Measurements from ENCODE around the gene KIAA1328. TPM values are rescaled to one million over a fixed set of nuclear protein-coding genes. Genes with fewer than 3 reads are reported as not detected.

Gene KIAA1328
- total RNA-seq, 2 donors from 2014 or later = 8.9 to 12.5 TPM

DNA sequence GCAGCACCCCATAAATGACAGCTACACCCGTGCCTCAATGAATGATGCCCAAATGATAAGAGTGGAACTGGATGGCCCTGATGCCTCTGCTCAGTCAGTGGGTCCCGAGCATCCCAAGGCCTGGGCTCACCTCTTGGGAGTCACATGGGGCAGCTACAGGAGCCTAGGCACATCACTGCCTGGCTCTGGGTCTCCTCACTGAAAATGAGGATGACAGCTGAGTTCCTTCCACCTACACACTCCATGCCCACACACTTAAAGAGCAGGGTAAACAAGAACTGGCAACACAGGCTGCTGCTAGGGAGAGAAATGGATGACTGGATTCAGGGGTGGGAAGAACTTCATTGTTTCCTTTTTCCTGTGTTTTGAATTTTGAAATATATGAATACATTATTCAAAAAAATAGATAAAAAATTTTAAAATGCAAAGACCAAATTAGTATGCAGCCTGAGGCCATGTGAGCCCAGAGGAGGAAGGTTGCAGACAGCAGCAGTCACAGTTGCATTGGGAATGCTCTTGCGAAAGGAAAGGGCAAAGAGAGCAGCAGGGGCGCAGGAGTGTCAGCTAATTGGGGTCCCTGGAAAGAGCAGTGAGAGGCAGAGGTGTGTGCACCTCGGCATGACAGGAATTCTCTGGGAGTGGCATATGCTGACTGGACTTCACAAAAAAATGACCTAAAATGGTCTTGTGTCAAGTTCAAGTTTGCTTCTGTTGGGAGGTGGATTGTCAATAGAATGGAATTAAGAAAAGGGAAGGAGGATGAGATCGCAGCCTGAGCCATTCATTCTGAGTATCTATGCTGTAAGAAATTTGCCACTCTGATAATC lies 409.6 kb downstream of the KIAA1328 start:
- no peak overlapping the region for H3K4me3 Mint-ChIP-seq
- no peaks in the 10 kb centered on the region for H3K4me1 Mint-ChIP-seq
- ATAC-seq (replicated peaks) = no peak
- peaks cover 9% of the 10 kb centered on the region for H3K27me3 Mint-ChIP-seq
- H3K27ac Mint-ChIP-seq = no peak overlapping the region
- no peaks in the 10 kb centered on the region for H3K36me3 Mint-ChIP-seq (ENCODE audit: low read depth)
- no peaks in the 10 kb centered on the region for H3K9me3 Mint-ChIP-seq

DNA sequence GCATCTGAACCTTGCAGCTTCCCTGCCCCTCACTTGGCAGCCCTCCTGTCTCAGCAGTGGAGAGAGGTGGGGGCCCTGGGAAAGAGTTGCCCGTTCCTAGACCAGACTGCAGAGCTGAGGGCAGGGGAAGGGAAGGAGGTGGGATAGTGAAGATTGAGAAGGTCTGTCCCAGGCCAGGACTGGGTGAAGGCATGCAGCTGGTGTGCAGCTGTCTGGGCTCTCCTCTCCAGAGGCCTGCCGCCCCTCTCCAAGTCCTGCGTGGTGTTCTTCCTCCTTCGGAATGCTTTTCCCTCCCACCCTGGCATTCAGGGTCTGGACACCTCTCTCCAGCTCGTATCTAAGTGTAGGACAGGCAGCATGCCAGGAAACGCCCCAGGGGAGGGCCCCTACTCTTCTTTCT lies 413.2 kb downstream of the KIAA1328 start:
- Mint-ChIP-seq H3K9me3 (no peaks in the 10 kb centered on the region), H3K36me3 (ENCODE audit: low read depth) (no peaks in the 10 kb centered on the region), H3K4me3 (no peak overlapping the region), H3K4me1 (no peaks in the 10 kb centered on the region), H3K27me3 (peaks cover 29% of the 10 kb centered on the region), H3K27ac (no peak overlapping the region)
- no peak for ATAC-seq (replicated peaks)

- ATAC-seq (replicated peaks) = no peak
- H3K4me1 Mint-ChIP-seq = no peaks in the 10 kb centered on the region
- H3K27me3 Mint-ChIP-seq = peaks cover 29% of the 10 kb centered on the region
- no peak overlapping the region for H3K27ac Mint-ChIP-seq
- H3K9me3 Mint-ChIP-seq = no peaks in the 10 kb centered on the region
- no peak overlapping the region for H3K4me3 Mint-ChIP-seq
- H3K36me3 Mint-ChIP-seq (ENCODE audit: low read depth) = no peaks in the 10 kb centered on the region
These were observed 414.1 kb downstream of the KIAA1328 start for GRCh38 chr18:37242826-37243560.

DNA sequence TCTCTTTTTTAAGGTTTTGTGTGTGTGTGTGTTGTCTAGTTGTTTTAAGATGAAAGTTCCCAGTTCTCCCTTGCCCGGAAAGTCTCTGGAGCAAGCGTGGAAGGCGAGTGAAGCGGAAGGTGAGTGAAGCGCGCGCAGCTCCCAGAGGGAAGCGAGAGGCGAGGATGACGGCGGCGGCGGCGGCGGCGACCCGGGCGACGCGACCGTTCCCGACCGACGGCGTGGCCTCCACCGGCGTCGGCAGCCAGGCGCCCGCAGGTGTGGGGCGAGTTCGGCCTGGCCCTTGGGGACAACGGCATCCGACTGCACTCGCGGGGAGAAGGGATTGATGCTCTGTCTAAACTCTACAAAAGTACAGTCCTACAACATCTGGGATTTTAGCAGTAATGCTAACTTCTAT lies 414.8 kb downstream of the KIAA1328 start:
- H3K27me3 Mint-ChIP-seq = peaks cover 29% of the 10 kb centered on the region
- no peak overlapping the region for H3K4me3 Mint-ChIP-seq

GRCh38 chr18:37244618-37245017 lies 415.7 kb downstream of the KIAA1328 start:
- Mint-ChIP-seq H3K9me3 (no peaks in the 10 kb centered on the region), H3K27ac (no peak overlapping the region), H3K36me3 (ENCODE audit: low read depth) (no peaks in the 10 kb centered on the region), H3K27me3 (peaks cover 33% of the 10 kb centered on the region), H3K4me3 (no peak overlapping the region), H3K4me1 (no peaks in the 10 kb centered on the region)
- no peak for ATAC-seq (replicated peaks)

More for the DNA sequence above, 414.8 kb downstream of the KIAA1328 start:
- Mint-ChIP-seq H3K9me3 (no peaks in the 10 kb centered on the region), H3K27ac (no peak overlapping the region), H3K4me1 (no peaks in the 10 kb centered on the region), H3K36me3 (ENCODE audit: low read depth) (no peaks in the 10 kb centered on the region)
- no peak for ATAC-seq (replicated peaks)

DNA sequence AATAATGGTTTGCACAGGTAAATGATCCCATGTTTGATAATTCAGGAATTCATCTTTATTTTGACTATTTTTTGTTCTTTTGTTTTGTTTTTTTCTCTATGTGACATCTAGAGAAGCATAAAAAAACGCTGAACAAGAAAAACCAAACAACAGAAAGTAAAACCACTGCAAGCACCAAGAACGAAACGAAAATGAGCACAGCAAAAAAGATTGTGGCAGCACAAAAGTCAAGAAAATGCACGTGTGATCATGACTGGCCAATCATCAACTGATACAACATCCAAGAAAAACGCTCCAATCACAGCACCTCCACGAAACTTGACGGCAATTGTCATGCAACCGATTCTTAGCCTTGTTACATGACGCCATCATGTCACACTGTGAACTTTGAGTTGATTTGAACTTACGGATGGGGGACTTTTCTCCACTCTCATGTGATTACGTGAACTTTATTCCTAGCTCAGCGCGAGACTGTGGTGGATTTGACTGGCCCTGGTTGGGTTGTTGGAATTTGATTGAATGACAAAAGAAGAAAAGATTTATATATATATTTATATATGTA lies 417.9 kb downstream of the KIAA1328 start:
- no peak overlapping the region for H3K27ac Mint-ChIP-seq
- no peak for ATAC-seq (replicated peaks)
- H3K36me3 Mint-ChIP-seq (ENCODE audit: low read depth) = no peaks in the 10 kb centered on the region
- peaks cover 38% of the 10 kb centered on the region for H3K27me3 Mint-ChIP-seq
- H3K9me3 Mint-ChIP-seq = no peaks in the 10 kb centered on the region
- H3K4me1 Mint-ChIP-seq = no peaks in the 10 kb centered on the region
- no peak overlapping the region for H3K4me3 Mint-ChIP-seq

DNA sequence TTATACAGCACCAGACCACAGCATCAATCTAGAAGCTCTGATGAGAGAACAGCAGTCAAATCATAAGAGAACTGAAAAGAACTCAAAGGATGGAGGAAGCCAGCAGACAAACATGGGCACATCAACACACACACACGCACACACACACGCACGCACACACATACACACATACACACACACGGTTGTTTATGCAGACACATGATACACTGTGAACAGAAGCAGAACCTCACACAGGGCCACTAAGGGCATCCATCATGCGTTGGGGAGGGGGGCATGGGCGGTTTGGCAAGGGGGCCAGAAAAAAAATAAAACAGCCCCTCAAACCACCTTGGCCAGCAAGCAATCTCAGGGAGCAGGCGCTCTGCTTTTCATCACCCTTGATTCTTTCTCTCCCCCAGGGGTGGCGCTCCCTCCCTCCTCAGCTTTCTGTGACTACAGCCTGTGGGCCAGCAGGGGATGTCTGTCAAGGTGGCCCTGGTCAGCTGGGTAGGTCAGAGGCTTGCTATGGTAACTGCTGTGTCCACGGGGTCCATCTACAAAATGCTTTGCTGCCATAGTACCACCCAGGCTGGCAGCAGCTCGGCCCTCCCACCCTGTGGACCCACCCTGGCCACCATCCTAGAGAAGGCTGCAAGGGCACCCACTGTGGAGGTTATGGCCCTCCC lies 418.7 kb downstream of the KIAA1328 start:
- H3K4me3 Mint-ChIP-seq = no peak overlapping the region
- H3K27ac Mint-ChIP-seq = no peak overlapping the region
- H3K4me1 Mint-ChIP-seq = no peaks in the 10 kb centered on the region
- peaks cover 40% of the 10 kb centered on the region for H3K27me3 Mint-ChIP-seq
- H3K9me3 Mint-ChIP-seq = no peaks in the 10 kb centered on the region
- no peaks in the 10 kb centered on the region for H3K36me3 Mint-ChIP-seq (ENCODE audit: low read depth)
- ATAC-seq (replicated peaks) = no peak

GRCh38 chr18:37248281-37248680 lies 419.4 kb downstream of the KIAA1328 start:
- no peaks in the 10 kb centered on the region for H3K36me3 Mint-ChIP-seq (ENCODE audit: low read depth)
- no peaks in the 10 kb centered on the region for H3K4me1 Mint-ChIP-seq
- no peaks in the 10 kb centered on the region for H3K9me3 Mint-ChIP-seq
- no peak overlapping the region for H3K27ac Mint-ChIP-seq
- H3K27me3 Mint-ChIP-seq = peaks cover 40% of the 10 kb centered on the region
- H3K4me3 Mint-ChIP-seq = no peak overlapping the region
- ATAC-seq (replicated peaks) = no peak

DNA sequence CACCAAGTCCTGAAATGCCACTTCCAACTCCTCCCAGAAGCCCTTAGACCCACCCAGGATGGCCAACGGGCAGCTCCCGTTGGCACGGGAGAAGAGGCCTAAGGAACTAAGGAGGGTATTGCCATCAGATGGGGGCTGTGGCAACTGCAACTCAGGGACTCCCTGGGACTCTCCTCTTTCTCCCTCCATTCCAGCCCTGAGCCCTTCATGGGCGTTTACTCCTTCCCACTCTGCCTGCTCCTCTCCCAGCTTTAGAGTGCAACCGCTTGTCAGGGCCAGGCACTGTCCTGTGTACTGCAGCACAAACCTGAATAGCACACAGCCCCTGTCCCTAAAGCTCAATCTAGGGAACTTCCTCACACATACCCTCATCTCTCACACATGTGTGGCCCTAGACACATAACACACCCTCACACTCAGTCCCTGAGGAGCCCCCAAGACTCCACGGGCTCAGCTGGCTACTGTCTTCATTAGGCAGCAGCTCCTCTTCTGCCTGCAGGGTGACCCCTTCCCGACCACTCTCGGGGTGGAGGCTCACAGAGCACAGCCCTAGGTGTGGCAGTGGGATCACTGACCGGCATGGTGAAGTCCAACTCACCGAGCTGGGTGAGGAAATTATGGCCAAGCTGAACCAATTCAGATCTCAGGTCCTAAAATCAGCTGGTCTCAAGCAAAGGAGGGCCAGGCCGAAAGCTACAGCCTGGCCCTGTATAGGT lies 420.4 kb downstream of the KIAA1328 start:
- H3K4me1 Mint-ChIP-seq = no peaks in the 10 kb centered on the region
- H3K9me3 Mint-ChIP-seq = no peaks in the 10 kb centered on the region
- H3K36me3 Mint-ChIP-seq (ENCODE audit: low read depth) = no peaks in the 10 kb centered on the region
- H3K27me3 Mint-ChIP-seq = peaks cover 33% of the 10 kb centered on the region
- no peak overlapping the region for H3K4me3 Mint-ChIP-seq
- no peak for ATAC-seq (replicated peaks)
- H3K27ac Mint-ChIP-seq = no peak overlapping the region

DNA sequence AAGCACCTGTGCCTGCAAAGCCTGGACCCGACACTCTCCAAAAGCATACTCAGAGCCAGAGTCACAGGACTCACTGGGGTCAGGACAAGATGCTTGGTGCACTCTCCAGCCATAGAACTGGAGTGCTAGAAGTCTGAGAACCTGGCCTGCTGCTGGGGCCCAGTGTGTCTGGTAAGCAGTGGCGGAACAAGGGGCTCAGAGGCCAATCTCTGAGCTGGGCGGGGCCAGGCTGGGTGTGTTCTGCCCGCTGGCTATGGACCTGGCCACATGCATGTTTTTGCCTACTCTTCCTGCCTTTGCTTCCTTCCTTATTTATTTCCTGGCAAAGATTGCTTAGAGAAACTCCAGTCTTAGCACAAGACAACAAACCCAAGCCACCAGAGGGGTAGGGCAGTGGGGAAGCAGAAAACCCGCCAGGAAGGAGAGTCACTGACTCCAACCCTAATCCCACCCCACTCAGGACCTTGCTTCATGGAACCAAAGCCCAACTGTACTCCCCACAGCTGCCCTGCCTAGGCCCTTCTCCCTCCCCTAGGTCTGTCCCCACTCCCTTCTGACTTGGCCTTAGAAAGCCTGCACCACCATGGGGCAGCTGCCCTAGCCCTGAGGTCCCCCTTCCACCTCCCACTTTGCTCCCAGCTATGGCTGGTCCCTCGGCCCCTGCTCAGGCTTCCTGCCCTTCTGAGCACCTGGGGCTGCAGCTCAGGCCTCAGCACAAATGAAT lies 421.1 kb downstream of the KIAA1328 start:
- Mint-ChIP-seq H3K27ac (no peak overlapping the region), H3K36me3 (ENCODE audit: low read depth) (no peaks in the 10 kb centered on the region), H3K9me3 (no peaks in the 10 kb centered on the region), H3K27me3 (peaks cover 34% of the 10 kb centered on the region), H3K4me3 (no peak overlapping the region), H3K4me1 (no peaks in the 10 kb centered on the region)
- no peak for ATAC-seq (replicated peaks)

DNA sequence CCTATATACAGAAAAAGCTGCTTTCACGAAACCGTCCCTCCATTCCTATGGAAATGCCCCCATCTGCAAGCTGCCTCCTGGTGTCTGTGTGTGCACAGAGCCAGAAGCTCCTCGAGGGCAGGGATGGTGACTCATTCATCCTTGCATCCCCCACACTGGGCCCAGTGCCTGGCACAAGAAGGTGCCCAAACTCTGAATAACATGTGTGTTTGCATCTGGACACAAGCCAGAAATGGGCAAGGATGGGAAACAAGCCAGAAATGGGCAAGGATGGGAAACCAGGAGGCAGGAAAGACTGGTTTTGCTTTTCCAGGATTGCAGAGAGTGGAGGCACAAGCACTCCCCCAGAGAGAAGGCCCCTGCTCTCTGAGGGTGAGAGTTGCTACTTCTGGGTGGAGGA lies 422.8 kb downstream of the KIAA1328 start:
- Mint-ChIP-seq H3K27me3 (peaks cover 38% of the 10 kb centered on the region), H3K27ac (no peak overlapping the region), H3K4me1 (no peaks in the 10 kb centered on the region), H3K4me3 (no peak overlapping the region), H3K9me3 (no peaks in the 10 kb centered on the region), H3K36me3 (ENCODE audit: low read depth) (no peaks in the 10 kb centered on the region)
- no peak for ATAC-seq (replicated peaks)

GRCh38 chr18:37252342-37252741 lies 423.4 kb downstream of the KIAA1328 start:
- H3K27me3 Mint-ChIP-seq = peaks cover 38% of the 10 kb centered on the region
- H3K36me3 Mint-ChIP-seq (ENCODE audit: low read depth) = no peaks in the 10 kb centered on the region
- H3K4me1 Mint-ChIP-seq = no peaks in the 10 kb centered on the region
- no peaks in the 10 kb centered on the region for H3K9me3 Mint-ChIP-seq
- no peak overlapping the region for H3K27ac Mint-ChIP-seq
- no peak for ATAC-seq (replicated peaks)
- peak overlapping the region; percentile 25 for H3K4me3 Mint-ChIP-seq

- H3K4me3 Mint-ChIP-seq = peak overlapping the region; percentile 25
- no peak overlapping the region for H3K27ac Mint-ChIP-seq
- no peaks in the 10 kb centered on the region for H3K36me3 Mint-ChIP-seq (ENCODE audit: low read depth)
- no peaks in the 10 kb centered on the region for H3K9me3 Mint-ChIP-seq
- H3K4me1 Mint-ChIP-seq = no peaks in the 10 kb centered on the region
- peaks cover 41% of the 10 kb centered on the region for H3K27me3 Mint-ChIP-seq
- no peak for ATAC-seq (replicated peaks)
These were observed 424.0 kb downstream of the KIAA1328 start for GRCh38 chr18:37252854-37253393.

Data from activated T-helper 17 cell treated with anti-CD3 and anti-CD28 coated beads, Interleukin-2, amount 50 U/mL, for 72 hours (primary cell).